ENCODE results near the gene TAF1D. TPM values are rescaled to one million over a fixed set of nuclear protein-coding genes. Genes with fewer than 3 reads are reported as not detected.

TAF1D gene
- polyA plus RNA-seq, 3 donors = 74.6 to 340 (median 102) TPM

- WGBS, 3 donors = 56 to 76% (median 74%) methylated on average over 2 of the region's 2 CpGs
Measured at GRCh38 chr11:93689240-93689639, 52.1 kb downstream of the TAF1D start.

GRCh38 chr11:93686812-93687211 is 54.5 kb downstream of the TAF1D start:
- 51 to 70% (median 70%) methylated on average over 1 of the region's 1 CpG for WGBS, 3 donors
- no peak overlapping the region for H3K27ac ChIP-seq (ENCODE audit: low read depth, low read length)

More at GRCh38 chr11:93689240-93689639, 52.1 kb downstream of the TAF1D start:
- H3K27ac ChIP-seq (ENCODE audit: low read depth, low read length) = no peak overlapping the region

- no peak overlapping the region for H3K27ac ChIP-seq (ENCODE audit: low read depth, low read length)
- 95 to 100% (median 97%) methylated on average over 2 of the region's 2 CpGs for WGBS, 3 donors
Measured at GRCh38 chr11:93686226-93686625, 55.1 kb downstream of the TAF1D start.

Other genes starting within 250 kb of the TAF1D start
- 10 to 100 TPM; 20.7 to 34.1 (median 23.2) TPM for gene SMCO4, start 198.1 kb downstream of the TAF1D start, polyA plus RNA-seq
- gene CEP295, start 79.8 kb downstream of the TAF1D start, polyA plus RNA-seq = 1 to 10 TPM; 2.8 to 5.3 (median 3.3) TPM
- 10 to 100 TPM; 15.6 to 25.9 (median 17.6) TPM for gene C11orf54, start 177 bp upstream of the TAF1D start, polyA plus RNA-seq
- gene MED17, start 42.8 kb upstream of the TAF1D start, polyA plus RNA-seq = 10 to 100 TPM in 1 of 3 donors, 1 to 10 TPM in 2; 6.4 to 11.0 (median 9.7) TPM
- gene VSTM5, start 109.1 kb upstream of the TAF1D start, polyA plus RNA-seq = under 1 TPM in 1 of 3 donors, not detected in 2; 0.10 TPM